ENCODE data around the gene HSPB3.
"Not testable (repeated sequence)": the region's sequence is repeated elsewhere in the genome, so short reads cannot be mapped to it uniquely, and the experiment has no call there.

Gene HSPB3, protein sequence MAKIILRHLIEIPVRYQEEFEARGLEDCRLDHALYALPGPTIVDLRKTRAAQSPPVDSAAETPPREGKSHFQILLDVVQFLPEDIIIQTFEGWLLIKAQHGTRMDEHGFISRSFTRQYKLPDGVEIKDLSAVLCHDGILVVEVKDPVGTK

DNA sequence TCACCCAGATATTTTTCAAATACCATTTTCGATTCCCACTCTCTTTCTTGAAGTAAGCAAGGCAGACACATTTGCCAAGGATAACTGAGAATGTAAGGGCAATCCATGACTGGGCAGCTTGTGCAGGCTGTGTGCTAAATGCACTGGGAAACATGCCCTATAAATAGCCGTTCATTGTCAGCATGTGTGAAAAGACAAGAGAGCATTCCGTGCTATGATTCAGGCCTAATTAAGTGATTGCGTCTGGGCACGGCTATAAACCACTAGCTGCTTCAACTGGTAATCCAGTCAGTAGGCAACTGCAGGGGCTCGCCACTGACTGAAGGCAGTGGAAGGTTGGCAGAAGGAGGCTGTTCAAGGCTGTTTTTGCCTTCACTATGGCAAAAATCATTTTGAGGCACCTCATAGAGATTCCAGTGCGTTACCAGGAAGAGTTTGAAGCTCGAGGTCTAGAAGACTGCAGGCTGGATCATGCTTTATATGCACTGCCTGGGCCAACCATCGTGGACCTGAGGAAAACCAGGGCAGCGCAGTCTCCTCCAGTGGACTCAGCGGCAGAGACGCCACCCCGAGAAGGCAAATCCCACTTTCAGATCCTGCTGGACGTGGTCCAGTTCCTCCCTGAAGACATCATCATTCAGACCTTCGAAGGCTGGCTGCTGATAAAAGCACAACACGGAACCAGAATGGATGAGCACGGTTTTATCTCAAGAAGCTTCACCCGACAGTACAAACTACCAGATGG is at the start of gene HSPB3:
Gene HSPB3 (plus strand): TSS at position 287 of the 745 bp plus-strand sequence. CDS start 91 bp downstream, at position 378.
- H3K27ac Mint-ChIP-seq = no peak within 1 kb of the TSS
- H3K4me3 Mint-ChIP-seq = no peak within 1 kb of the TSS
- H3K27me3 Mint-ChIP-seq = peaks cover 2% of the 10 kb centered on the region

DNA sequence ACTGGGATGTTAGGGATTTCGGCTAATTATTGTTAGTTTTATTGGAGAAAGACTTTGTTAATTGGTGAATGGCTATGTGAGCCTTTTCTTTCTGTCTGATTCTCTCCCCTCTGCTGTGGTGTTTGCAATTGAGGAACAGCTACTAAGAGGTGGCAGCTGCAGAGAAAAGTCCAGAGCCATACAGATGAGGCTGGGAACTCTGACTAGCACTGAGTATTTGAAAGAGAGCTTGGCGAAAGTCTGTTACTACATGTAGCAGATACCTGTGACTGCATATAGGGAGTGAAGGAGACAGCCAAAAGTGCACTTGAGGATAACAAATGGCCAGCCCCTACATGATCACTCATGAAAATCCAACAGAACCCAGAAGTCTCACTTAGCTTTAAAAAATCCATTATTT is 44.3 kb upstream of the HSPB3 start:
- Mint-ChIP-seq H3K9me3 (no peaks in the 10 kb centered on the region), H3K36me3 (no peaks in the 10 kb centered on the region), H3K27ac (no peak overlapping the region), H3K4me3 (no peak overlapping the region), H3K4me1 (no peaks in the 10 kb centered on the region), H3K27me3 (no peaks in the 10 kb centered on the region)

More for the DNA sequence above, at the start of gene HSPB3:
- Mint-ChIP-seq H3K4me1 (no peaks in the 10 kb centered on the region), H3K36me3 (no peaks in the 10 kb centered on the region), H3K9me3 (peaks cover 4% of the 10 kb centered on the region)

DNA sequence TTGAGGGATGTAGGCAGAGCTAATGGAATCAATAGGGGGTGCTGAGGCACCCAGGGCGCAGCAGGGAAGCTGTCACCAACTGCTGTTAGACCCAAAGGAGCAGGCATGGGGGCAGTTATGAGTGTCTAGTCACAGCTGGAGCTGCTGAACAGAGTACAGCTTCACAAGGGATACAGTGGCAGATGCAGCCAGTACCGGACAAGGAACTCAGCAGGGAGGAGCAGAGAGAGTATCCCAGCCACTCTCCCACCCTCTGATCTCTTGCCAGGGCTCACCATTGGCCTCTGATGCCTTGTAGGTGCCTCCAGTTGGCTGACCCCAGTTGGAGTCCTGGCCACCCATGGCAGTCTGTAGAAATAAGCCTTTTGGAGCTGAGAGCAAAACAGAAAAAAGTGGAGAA is 42.6 kb upstream of the HSPB3 start:
- H3K4me1 Mint-ChIP-seq = no peaks in the 10 kb centered on the region
- no peak overlapping the region for H3K27ac Mint-ChIP-seq
- no peaks in the 10 kb centered on the region for H3K9me3 Mint-ChIP-seq
- H3K36me3 Mint-ChIP-seq = no peaks in the 10 kb centered on the region
- H3K27me3 Mint-ChIP-seq = no peaks in the 10 kb centered on the region
- no peak overlapping the region for H3K4me3 Mint-ChIP-seq

DNA sequence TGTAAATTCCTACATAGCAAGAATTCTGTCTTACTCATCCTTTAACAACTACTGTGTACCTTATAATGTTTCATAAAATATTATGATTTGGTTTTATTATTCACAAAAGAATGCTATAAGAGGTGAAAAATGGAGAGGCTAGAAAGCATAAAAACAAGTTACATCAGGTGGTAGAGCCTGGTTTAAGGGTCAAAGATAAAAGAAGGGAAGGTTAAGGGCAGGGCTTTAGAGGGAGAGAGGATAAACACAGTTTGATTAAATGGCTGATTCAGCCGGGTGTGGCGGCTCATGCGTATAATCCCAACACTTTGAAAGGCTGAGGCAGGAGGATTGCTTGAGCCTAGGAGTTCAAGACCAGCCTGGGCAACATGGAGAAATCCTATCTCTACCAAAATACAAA is 40.4 kb upstream of the HSPB3 start:
- H3K4me1 Mint-ChIP-seq = no peaks in the 10 kb centered on the region
- H3K36me3 Mint-ChIP-seq = no peaks in the 10 kb centered on the region
- H3K9me3 Mint-ChIP-seq = no peaks in the 10 kb centered on the region
- H3K27me3 Mint-ChIP-seq = peaks cover 2% of the 10 kb centered on the region
- H3K4me3 Mint-ChIP-seq = no peak overlapping the region
- no peak overlapping the region for H3K27ac Mint-ChIP-seq

DNA sequence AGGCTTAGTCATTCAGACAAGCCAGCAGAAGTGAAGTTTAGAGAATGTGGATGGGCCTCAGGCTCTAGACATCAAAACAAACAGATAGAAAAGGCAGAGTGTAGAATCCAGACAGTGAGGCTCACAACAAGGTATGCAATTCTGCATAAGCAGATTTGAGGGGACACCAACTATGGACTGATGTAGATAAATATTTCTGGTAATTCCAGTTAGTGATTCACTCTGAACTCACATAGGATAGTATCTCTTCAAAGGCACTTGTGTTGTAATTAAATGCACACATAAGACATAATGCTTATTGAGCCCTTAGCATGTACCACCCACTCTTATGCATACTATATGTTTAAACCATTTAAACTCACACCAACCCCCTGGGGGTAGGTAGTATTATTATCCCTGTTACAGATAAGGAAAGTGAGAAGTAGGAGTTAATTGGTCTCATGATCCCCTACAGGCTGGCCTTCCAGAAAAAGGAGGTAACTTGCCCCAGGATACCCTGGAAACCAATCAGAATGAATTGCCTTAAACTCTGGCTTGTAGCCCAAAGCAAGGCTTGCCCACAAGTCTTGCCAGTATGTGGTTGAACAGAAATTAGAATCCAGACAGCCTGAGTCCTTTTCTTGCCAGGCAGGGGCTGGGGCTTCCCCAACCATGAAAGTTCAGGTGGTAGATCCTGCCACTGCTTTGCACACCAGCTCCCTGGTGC is 39.5 kb upstream of the HSPB3 start:
- H3K27me3 Mint-ChIP-seq = peaks cover 2% of the 10 kb centered on the region
- no peaks in the 10 kb centered on the region for H3K4me1 Mint-ChIP-seq
- no peaks in the 10 kb centered on the region for H3K9me3 Mint-ChIP-seq
- no peak overlapping the region for H3K27ac Mint-ChIP-seq
- H3K4me3 Mint-ChIP-seq = no peak overlapping the region
- no peaks in the 10 kb centered on the region for H3K36me3 Mint-ChIP-seq

DNA sequence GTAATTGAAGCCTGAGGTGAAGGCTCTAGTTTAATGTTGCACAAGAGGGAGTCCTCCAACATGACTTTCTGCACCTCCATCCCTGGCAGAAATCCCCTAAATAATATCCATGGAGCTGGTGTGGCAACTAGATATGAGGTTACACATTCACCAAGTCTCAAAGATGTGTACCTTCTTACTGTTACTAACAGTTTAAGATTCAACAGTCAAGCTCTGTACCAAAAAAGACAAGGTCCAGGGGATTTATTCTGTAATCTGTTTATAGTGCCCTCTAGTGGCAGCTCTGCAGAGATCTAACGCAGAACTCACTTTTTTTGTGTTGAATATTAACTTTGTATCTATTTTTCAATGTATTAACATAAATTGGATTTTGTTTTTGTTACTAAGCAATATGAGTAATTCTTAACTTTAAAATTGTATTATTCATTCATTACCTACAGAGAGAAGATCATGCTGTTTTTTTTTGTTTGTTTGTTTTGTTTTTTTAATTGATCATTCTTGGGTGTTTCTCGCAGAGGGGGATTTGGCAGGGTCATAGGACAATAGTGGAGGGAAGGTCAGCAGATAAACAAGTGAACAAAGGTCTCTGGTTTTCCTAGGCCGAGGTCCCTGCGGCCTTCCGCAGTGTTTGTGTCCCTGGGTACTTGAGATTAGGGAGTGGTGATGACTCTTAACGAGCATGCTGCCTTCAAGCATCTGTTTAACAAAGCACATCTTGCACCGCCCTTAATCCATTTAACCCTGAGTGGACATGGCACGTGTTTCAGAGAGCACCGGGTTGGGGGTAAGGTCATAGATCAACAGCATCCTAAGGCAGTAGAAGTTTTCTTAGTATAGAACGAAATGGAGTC is 35.7 kb upstream of the HSPB3 start:
- not testable (repeated sequence) for H3K36me3 Mint-ChIP-seq, H3K4me3 Mint-ChIP-seq, H3K4me1 Mint-ChIP-seq, H3K27me3 Mint-ChIP-seq, H3K27ac Mint-ChIP-seq, H3K9me3 Mint-ChIP-seq

DNA sequence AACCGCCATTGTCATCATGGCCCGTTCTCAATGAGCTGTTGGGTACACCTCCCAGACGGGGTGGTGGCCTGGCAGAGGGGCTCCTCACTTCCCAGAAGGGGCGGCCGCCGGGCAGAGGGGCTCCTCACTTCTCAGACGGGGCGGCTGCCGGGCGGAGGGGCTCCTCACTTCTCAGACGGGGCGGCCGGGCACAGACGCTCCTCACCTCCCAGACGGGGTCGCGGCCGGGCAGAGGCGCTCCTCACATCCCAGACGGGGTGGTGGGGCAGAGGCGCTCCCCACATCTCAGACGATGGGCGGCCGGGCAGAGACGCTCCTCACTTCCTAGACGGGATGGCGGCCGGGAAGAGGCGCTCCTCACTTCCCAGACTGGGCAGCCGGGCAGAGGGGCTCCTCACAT is 35.0 kb upstream of the HSPB3 start:
- not testable (repeated sequence) for H3K9me3 Mint-ChIP-seq, H3K4me3 Mint-ChIP-seq, H3K27me3 Mint-ChIP-seq, H3K27ac Mint-ChIP-seq, H3K4me1 Mint-ChIP-seq, H3K36me3 Mint-ChIP-seq

DNA sequence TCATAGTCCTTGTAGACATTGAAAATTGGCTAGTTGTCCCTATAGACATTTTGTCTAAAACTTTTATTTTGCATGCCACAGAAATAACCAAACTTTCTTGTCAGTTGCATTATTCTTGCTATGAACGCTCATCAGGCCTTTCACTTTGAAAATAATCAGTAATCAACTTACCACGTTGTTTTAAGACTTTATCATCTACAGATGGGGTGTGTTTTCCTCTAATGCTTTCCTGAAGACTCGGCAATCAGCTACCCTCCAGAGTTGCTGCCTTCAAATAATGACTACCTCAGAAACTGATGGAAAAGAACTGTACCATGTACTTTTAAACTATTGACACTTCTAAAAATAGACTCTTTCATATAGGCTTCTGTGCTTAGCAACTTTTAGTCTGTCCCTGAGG is 33.5 kb upstream of the HSPB3 start:
- Mint-ChIP-seq H3K9me3 (no peaks in the 10 kb centered on the region), H3K36me3 (no peaks in the 10 kb centered on the region), H3K4me1 (no peaks in the 10 kb centered on the region), H3K27me3 (peaks cover 5% of the 10 kb centered on the region), H3K4me3 (no peak overlapping the region), H3K27ac (no peak overlapping the region)

DNA sequence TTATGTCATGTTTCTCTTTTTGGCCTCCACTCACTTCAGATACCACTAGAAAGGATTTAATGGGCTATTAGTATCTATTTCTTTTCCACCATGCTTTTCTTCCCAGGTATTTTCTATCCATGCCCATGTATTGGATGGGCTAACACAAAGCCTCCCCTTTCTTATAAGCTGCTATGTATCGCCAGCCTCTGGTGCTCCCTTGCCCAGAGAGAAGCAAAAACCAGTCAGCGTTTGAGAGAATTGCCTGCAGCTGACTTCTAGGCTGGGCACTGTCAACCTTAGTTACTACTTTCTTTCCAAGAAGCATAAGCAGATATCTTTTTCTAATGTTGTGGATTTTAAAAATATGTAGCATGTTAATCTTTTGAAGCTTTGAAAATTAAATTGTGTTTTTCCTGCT is 30.2 kb upstream of the HSPB3 start:
- Mint-ChIP-seq H3K27me3 (peaks cover 8% of the 10 kb centered on the region), H3K9me3 (no peaks in the 10 kb centered on the region), H3K36me3 (no peaks in the 10 kb centered on the region), H3K27ac (no peak overlapping the region), H3K4me3 (no peak overlapping the region), H3K4me1 (no peaks in the 10 kb centered on the region)

DNA sequence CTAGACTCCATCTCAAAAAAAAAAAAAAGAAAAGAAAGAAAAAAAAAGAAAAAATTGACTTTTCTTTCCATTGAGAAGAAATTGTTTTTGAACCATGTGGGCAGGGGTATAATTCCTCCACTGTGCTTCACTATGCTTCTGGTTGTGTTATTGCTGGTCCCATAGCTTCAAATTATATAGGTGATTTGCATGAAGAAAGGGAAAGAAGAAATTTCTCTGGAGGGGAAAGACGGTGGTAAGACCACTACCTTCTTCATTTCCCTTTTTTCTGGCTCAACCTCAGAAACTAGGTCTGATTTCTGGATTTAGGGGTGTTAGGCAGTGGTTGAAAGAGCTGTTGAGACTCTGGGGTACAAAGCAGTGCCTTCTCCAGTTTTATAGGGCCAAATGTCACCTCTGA is 29.3 kb upstream of the HSPB3 start:
- H3K4me1 Mint-ChIP-seq = no peaks in the 10 kb centered on the region
- no peak overlapping the region for H3K27ac Mint-ChIP-seq
- no peaks in the 10 kb centered on the region for H3K36me3 Mint-ChIP-seq
- no peak overlapping the region for H3K4me3 Mint-ChIP-seq
- peaks cover 8% of the 10 kb centered on the region for H3K27me3 Mint-ChIP-seq
- no peaks in the 10 kb centered on the region for H3K9me3 Mint-ChIP-seq

DNA sequence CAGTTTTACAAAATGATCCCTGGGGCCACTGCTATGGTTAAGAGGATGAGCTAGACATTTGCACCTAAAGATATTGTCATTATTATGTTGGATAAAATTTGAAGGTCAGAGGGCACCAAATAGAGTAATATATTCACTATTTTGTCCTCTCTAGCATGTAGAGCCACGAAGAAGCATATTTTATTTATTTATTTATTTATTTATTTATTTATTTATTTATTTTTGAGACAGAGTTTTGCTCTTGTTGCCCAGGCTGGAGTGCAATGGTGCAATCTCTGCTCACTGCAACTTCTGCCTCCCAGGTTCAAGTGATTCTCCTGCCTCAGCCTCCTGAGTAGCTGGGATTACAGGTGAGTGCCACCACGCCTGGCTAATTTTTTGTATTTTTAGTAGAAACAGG is 20.8 kb upstream of the HSPB3 start:
- H3K4me3 Mint-ChIP-seq, H3K27me3 Mint-ChIP-seq, H3K4me1 Mint-ChIP-seq, H3K27ac Mint-ChIP-seq, H3K9me3 Mint-ChIP-seq, H3K36me3 Mint-ChIP-seq: not testable (repeated sequence)

DNA sequence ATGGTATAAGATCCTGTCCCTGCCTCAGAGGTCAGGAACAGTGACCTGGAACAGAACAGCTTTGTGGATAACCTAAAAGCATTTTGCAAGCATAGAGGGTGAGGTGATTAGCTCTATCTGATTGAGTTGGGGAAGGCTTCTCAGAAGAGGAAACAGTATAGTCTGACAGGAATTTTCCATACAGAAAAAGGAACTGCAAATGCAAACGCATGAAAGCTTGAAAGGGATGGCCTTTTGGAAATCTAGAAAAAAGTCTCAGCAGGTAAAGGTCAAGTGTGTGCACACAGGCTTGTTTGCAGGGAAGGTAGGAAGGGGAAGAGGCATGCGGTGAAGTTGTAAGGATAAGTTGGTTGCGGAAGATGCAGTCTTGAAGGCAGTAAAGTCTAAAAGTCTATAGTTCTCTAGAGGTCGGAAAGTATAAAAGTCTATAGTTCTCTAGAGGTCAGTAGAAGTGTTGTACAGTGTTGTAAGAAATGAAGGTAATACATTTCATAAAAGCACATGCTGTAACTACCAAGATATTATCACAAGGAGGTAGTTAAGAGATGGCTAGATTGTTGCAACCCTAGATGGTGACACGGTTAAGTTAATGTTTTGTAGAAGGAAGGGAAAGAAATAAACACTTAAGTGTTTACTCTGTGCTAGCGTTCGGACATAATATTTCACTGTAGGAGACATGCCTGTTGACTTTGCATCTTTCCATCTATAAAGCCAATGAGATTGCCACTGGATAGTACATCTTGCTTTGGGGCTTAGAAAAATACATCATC is 16.7 kb upstream of the HSPB3 start:
- H3K27ac Mint-ChIP-seq = no peak overlapping the region
- no peak overlapping the region for H3K4me3 Mint-ChIP-seq
- no peaks in the 10 kb centered on the region for H3K9me3 Mint-ChIP-seq
- H3K27me3 Mint-ChIP-seq = no peaks in the 10 kb centered on the region
- peaks cover 30% of the 10 kb centered on the region for H3K4me1 Mint-ChIP-seq
- no peaks in the 10 kb centered on the region for H3K36me3 Mint-ChIP-seq

DNA sequence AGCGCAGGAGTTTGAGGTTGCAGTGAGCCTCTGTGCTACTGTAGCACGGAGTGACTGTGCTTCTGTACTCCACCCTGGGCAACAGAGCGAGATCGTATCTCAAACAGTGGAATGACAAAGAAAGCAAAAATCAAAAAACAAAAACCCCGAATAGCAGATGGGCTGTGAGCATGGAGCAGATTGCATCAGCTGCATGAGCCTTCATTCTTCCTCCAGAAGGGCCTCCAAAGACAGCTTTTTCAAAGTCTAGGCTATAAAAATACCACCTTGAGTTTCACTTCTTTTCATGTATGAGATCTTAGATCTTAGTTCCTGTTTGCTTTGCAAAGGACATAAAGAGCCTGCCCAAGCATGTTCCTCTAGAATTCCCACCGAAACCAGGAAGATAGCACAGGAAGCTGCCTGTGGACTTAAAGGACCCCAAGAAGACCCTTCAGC is 15.0 kb upstream of the HSPB3 start:
- Mint-ChIP-seq H3K27ac (peak overlapping the region; percentile 25), H3K27me3 (no peaks in the 10 kb centered on the region), H3K4me1 (peaks cover 30% of the 10 kb centered on the region), H3K36me3 (no peaks in the 10 kb centered on the region), H3K4me3 (peak overlapping the region; percentile 53), H3K9me3 (no peaks in the 10 kb centered on the region)

DNA sequence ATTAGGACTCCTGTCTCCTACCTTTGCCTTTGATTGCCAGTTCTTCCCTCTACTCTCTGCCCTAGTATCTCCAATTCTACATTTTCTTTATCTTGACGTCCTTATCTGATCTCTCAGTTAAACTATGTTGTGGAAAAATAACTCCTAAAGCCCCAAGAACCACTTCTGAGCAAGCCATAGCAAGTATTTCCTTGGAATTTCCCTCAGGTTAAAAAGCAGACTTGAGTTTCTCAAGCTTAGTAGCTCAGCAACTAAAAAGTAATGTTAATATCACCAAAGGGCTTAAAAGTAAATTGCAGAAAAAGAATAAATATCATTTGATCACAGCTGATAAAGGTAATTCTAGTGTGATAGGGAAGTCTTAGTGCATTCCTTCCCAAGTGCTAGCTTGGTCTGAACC is 13.2 kb upstream of the HSPB3 start:
- no peaks in the 10 kb centered on the region for H3K36me3 Mint-ChIP-seq
- H3K4me3 Mint-ChIP-seq = no peak overlapping the region
- H3K4me1 Mint-ChIP-seq = peaks cover 30% of the 10 kb centered on the region
- no peak overlapping the region for H3K27ac Mint-ChIP-seq
- no peaks in the 10 kb centered on the region for H3K9me3 Mint-ChIP-seq
- no peaks in the 10 kb centered on the region for H3K27me3 Mint-ChIP-seq

DNA sequence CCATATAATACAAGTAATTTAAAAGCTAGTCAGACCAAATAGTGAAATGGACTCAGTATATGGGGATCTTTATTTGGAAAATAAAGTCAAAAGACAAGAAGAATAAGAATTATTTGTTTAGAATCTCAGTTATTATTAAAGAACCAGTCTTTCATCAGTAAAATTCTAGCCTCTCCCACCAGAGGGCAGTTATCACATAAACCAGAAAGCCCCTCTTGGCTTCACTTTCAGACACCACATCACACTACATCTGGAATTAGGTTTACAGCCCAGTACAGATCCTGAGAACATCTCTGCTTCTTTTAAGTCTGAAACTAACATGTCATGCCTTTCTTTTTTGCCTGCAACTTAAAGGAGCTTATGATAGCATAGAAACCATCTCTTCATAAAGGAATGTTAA is 12.2 kb upstream of the HSPB3 start:
- peaks cover 30% of the 10 kb centered on the region for H3K4me1 Mint-ChIP-seq
- no peak overlapping the region for H3K27ac Mint-ChIP-seq
- H3K27me3 Mint-ChIP-seq = no peaks in the 10 kb centered on the region
- H3K36me3 Mint-ChIP-seq = no peaks in the 10 kb centered on the region
- H3K9me3 Mint-ChIP-seq = no peaks in the 10 kb centered on the region
- no peak overlapping the region for H3K4me3 Mint-ChIP-seq
